CD4-positive, alpha-beta T cell (primary cell): ENCODE measurements around the gene SMAD3. TPM values are rescaled to one million over a fixed set of nuclear protein-coding genes. Genes with fewer than 3 reads are reported as not detected.

ENCODE experiments used
- ATAC-seq: fragments of 200-7000 bp; cut with Tn5 transposase; one replicate; pipeline ENCODE4 v1.10.0; 2022; ENCODE audit warnings: mild to moderate bottlenecking; ENCODE audit not compliant: poor library complexity
- CTCF ChIA-PET: fragments of 350-600 bp; sonication (Branson Sonifier 250); formaldehyde crosslinking; loops from one replicate; lab custom pipeline; 2021; ENCODE audit warnings: antibody characterized with exemption, inconsistent platforms; lab: Charles Lee
- POLR2A ChIA-PET: fragments of 350-600 bp; sonication (Branson Sonifier 250); formaldehyde crosslinking; loops from one replicate; lab custom pipeline; 2021; ENCODE audit warnings: antibody characterized with exemption, inconsistent platforms; lab: Charles Lee
- DNase-seq, 14 experiments: peaks; one replicate each; pipeline ENCODE4 v3.0.0-alpha.2; 2013 to 2020; ENCODE audit warnings: mixed read lengths in 2 of 14
- H3K27ac ChIP-seq, 2 donors: one replicate each; pipeline versions ENCODE4 v1.5.1 to v1.7.0; 2013; ENCODE audit warnings: low read length in 2 of 2, low read depth in 1 of 2, mild to moderate bottlenecking in 1 of 2
- H3K27me3 ChIP-seq, 2 experiments: 1 replicate in 1 of 2; 2 replicates in 1 of 2; pipeline versions ENCODE4 v1.6.1 to v1.7.0; 2013; ENCODE audit warnings: low read length in 2 of 2, control low read depth in 1 of 2, mild to moderate bottlenecking in 1 of 2, moderate library complexity in 1 of 2; ENCODE audit not compliant: insufficient read depth in 2 of 2, control insufficient read depth in 1 of 2
- H3K36me3 ChIP-seq: one replicate; pipeline ENCODE4 v1.6.1; 2013; ENCODE audit warnings: low read length, control low read depth; ENCODE audit not compliant: insufficient read depth
- H3K4me1 ChIP-seq: one replicate; pipeline ENCODE4 v1.6.1; 2013; ENCODE audit warnings: low read length, control low read depth; ENCODE audit not compliant: insufficient read depth
- H3K4me3 ChIP-seq: one replicate; pipeline ENCODE4 v1.5.1; 2013; ENCODE audit warnings: mild to moderate bottlenecking, low read length, moderate library complexity
- H3K9me3 ChIP-seq, 2 experiments: 1 replicate in 1 of 2; 2 replicates in 1 of 2; pipeline versions ENCODE4 v1.6.1 to v1.7.0; 2013; ENCODE audit warnings: low read length in 2 of 2, mild to moderate bottlenecking in 2 of 2, control low read depth in 1 of 2, moderate library complexity in 1 of 2; ENCODE audit not compliant: control insufficient read depth in 1 of 2, insufficient read depth in 1 of 2
- H3K27ac Mint-ChIP-seq: one replicate; pipeline ENCODE4 v1.8.0; 2020; ENCODE audit warnings: mixed read lengths
- H3K27me3 Mint-ChIP-seq: one replicate; pipeline ENCODE4 v1.8.0; 2021; ENCODE audit warnings: mixed read lengths
- H3K36me3 Mint-ChIP-seq: one replicate; pipeline ENCODE4 v1.8.0; 2021; ENCODE audit warnings: low read depth, mixed read lengths
- H3K4me1 Mint-ChIP-seq: one replicate; pipeline ENCODE4 v1.8.0; 2021; ENCODE audit warnings: low read depth, mixed read lengths
- H3K4me3 Mint-ChIP-seq: one replicate; pipeline ENCODE4 v1.8.0; 2020; ENCODE audit warnings: mild to moderate bottlenecking, mixed read lengths
- H3K9me3 Mint-ChIP-seq: one replicate; pipeline ENCODE4 v1.8.0; 2020; ENCODE audit warnings: mixed read lengths
- CTCF ChIP-seq: fragments of 200-600 bp; IDR thresholded peaks from one replicate; pipeline ENCODE4 v1.8.0; 2022; ENCODE audit warnings: antibody characterized with exemption, mild to moderate bottlenecking
- intact Hi-C, 2 experiments: fragments of 100-400 bp; cut with DNase I in 1 of 2; cut with micrococcal nuclease in 1 of 2; formaldehyde crosslinking; loops; one replicate each; pipeline versions ENCODE4 v1.15.1 to v1.9.0; 2023 to 2025; cut with DNase I, micrococcal nuclease
- total RNA-seq, 174 experiments: library from RNA in 2 of 174; stranded (reverse) in 2 of 174; gene quantifications; one replicate each; pipeline ENCODE4 v1.2.3 and lab custom pipeline; 2021 to 2026

SMAD3 gene
- total RNA-seq, 2 experiments from 2014 or later, result 30.0 to 31.0 TPM

GRCh38 chr15:67218428-67218827 is 153.0 kb downstream of the SMAD3 start:
- Histone ChIP-seq H3K27ac (no peak overlapping the region), H3K36me3 (peaks cover 6% of the 10 kb centered on the region), H3K4me1 (no peaks in the 10 kb centered on the region), H3K9me3 (no peaks in the 10 kb centered on the region), H3K4me3 (no peak overlapping the region), H3K27me3 (no peaks in the 10 kb centered on the region)
- DNase-seq (no peak), ATAC-seq (no peak)
- Mint-ChIP-seq H3K4me1 (no peaks in the 10 kb centered on the region), H3K9me3 (no peaks in the 10 kb centered on the region), H3K27ac (no peak overlapping the region), H3K4me3 (no peak overlapping the region), H3K27me3 (no peaks in the 10 kb centered on the region), H3K36me3 (peaks cover 42% of the 10 kb centered on the region)
- intact Hi-C loops, result no loop called here
- no peak for TF ChIP-seq CTCF
- ChIA-PET CTCF (no interaction called here), POLR2A (no interaction called here)

GRCh38 chr15:67219288-67219687 is 153.9 kb downstream of the SMAD3 start:
- Histone ChIP-seq H3K27ac (no peak overlapping the region), H3K4me3 (no peak overlapping the region), H3K4me1 (no peaks in the 10 kb centered on the region), H3K9me3 (no peaks in the 10 kb centered on the region), H3K36me3 (peaks cover 6% of the 10 kb centered on the region), H3K27me3 (no peaks in the 10 kb centered on the region)
- no peak for DNase-seq
- CTCF ChIA-PET, result no interaction called here
- Mint-ChIP-seq H3K9me3 (no peaks in the 10 kb centered on the region), H3K4me1 (no peaks in the 10 kb centered on the region), H3K36me3 (peaks cover 42% of the 10 kb centered on the region), H3K27ac (no peak overlapping the region), H3K27me3 (no peaks in the 10 kb centered on the region), H3K4me3 (no peak overlapping the region)
- no peak for ATAC-seq
- no peak for TF ChIP-seq CTCF
- intact Hi-C loops, result no loop called here
- POLR2A ChIA-PET, result no interaction called here

- H3K27me3 ChIP-seq, result no peaks in the 10 kb centered on the region
- no peak for ATAC-seq
- Mint-ChIP-seq H3K36me3 (peaks cover 51% of the 10 kb centered on the region), H3K27ac (no peak overlapping the region), H3K4me3 (no peak overlapping the region), H3K4me1 (peaks cover 15% of the 10 kb centered on the region), H3K27me3 (no peaks in the 10 kb centered on the region), H3K9me3 (no peaks in the 10 kb centered on the region)
- ChIA-PET CTCF (no interaction called here), POLR2A (no interaction called here)
- peaks cover 5% of the 10 kb centered on the region for H3K4me1 ChIP-seq
- intact Hi-C loops, result no loop called here
- H3K27ac ChIP-seq, result no peak overlapping the region
- H3K4me3 ChIP-seq, result no peak overlapping the region
- no peaks in the 10 kb centered on the region for H3K9me3 ChIP-seq
- TF ChIP-seq CTCF, result no peak
- peaks cover 8% of the 10 kb centered on the region for H3K36me3 ChIP-seq
- no peak for DNase-seq
Observed at GRCh38 chr15:67224889-67225288, 159.5 kb downstream of the SMAD3 start.
